Vagina (tissue), 2 donors: ENCODE data around the gene RAP1A. TPM values are rescaled to one million over a fixed set of nuclear protein-coding genes. Genes with fewer than 3 reads are reported as not detected.
A peak's percentile ranks its signal among the peaks of the same experiment; 100 is the strongest.

Experiments used
- DNase-seq, 2 donors: peaks; one replicate each; pipeline ENCODE4 v3.0.0-alpha.2; 2017; ENCODE audit errors: extremely low spot score in 2 of 2
- H3K27ac ChIP-seq: fragments of 200-600 bp; sonication (generic); one replicate; pipeline ENCODE4 v1.5.1; 2019
- H3K27me3 ChIP-seq: fragments of 200-600 bp; sonication (generic); one replicate; pipeline ENCODE4 v1.5.1; 2019
- H3K36me3 ChIP-seq, 2 donors: fragments of 200-600 bp; sonication (generic); one replicate each; pipeline ENCODE4 v1.5.1; 2017 to 2019
- H3K4me1 ChIP-seq: fragments of 200-600 bp; sonication (generic); one replicate; pipeline ENCODE4 v1.5.1; 2019
- H3K4me3 ChIP-seq, 2 donors: fragments of 200-600 bp; sonication (generic); 1 replicate in 1 of 2; 2 replicates in 1 of 2; pipeline ENCODE4 v1.5.1; 2016 to 2019
- H3K9me3 ChIP-seq: fragments of 200-600 bp; sonication (generic); one replicate; pipeline ENCODE4 v1.5.1; 2019
- POLR2A ChIP-seq, 2 donors: fragments of 450-650 bp; IDR thresholded peaks; one replicate each; pipeline ENCODE4 v1.6.1; 2017; ENCODE audit warnings: antibody characterized with exemption in 2 of 2, mild to moderate bottlenecking in 2 of 2, moderate library complexity in 2 of 2
- POLR2AphosphoS5 ChIP-seq, 2 donors: sonication (generic); formaldehyde crosslinking; IDR thresholded peaks; one replicate each; pipeline ENCODE4 v1.9.0; 2017; ENCODE audit warnings: antibody characterized with exemption in 2 of 2, mild to moderate bottlenecking in 2 of 2, low read depth in 1 of 2; ENCODE audit not compliant: insufficient read depth in 1 of 2
- intact Hi-C: fragments of 100-400 bp; cut with DNase I; formaldehyde crosslinking; loops from one replicate; pipeline ENCODE4 v1.15.1; 2023
- total RNA-seq: library from RNA; depleted of rRNA; stranded (reverse); fragments of >200 nt; gene quantifications from one replicate; pipeline ENCODE4 v1.2.3, GENCODE V29; 2016
- TF ChIP-seq, protein P1 (sequence below), 3 experiments: fragments of 450-650 bp in 2 of 3; fragments of 200-600 bp in 1 of 3; sonication (generic) in 1 of 3; IDR thresholded peaks; one replicate each; pipeline ENCODE4 v1.5.1; 2017 to 2019; ENCODE audit warnings: antibody characterized with exemption in 3 of 3, mild to moderate bottlenecking in 2 of 3, moderate library complexity in 2 of 3

Gene RAP1A
- total RNA-seq, 1 donor from 2014 or later: 52.5 TPM

DNA sequence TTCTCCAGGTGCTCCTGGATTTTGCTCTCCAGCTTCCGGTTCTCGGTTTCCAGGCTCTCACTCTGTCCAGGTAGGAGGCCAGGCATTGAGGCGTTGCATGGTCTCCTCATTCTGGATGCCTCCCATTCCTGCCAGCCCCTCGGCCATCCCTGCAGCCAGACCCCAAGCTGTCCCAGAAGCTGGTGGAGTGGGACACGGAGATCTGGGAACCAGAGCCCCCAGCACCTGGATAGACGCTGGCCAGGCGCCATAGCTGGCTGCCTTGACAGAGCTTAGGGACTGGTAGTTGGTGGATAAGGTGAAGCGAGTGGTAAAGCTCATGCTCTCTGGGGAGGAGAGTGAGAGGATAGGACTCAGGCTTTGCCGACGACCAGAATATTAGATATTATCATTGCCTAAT lies 29.6 kb downstream of the RAP1A start:
- Histone ChIP-seq H3K9me3 (no peaks in the 10 kb centered on the region), H3K4me1 (peaks cover 43% of the 10 kb centered on the region), H3K27ac (no peak overlapping the region), H3K27me3 (no peaks in the 10 kb centered on the region), H3K4me3 (no peak overlapping the region), H3K36me3 (no peaks in the 10 kb centered on the region)
- intact Hi-C loops: no loop called here
- DNase-seq: no peak
- TF ChIP-seq POLR2AphosphoS5 (IDR thresholded peaks at IDR 0.05; ENCODE audit: insufficient read depth in 1 of 2, low read depth in 1 of 2) (no peak), POLR2A (IDR thresholded peaks at IDR 0.05) (no peak)
- TF ChIP-seq, protein P1, sequence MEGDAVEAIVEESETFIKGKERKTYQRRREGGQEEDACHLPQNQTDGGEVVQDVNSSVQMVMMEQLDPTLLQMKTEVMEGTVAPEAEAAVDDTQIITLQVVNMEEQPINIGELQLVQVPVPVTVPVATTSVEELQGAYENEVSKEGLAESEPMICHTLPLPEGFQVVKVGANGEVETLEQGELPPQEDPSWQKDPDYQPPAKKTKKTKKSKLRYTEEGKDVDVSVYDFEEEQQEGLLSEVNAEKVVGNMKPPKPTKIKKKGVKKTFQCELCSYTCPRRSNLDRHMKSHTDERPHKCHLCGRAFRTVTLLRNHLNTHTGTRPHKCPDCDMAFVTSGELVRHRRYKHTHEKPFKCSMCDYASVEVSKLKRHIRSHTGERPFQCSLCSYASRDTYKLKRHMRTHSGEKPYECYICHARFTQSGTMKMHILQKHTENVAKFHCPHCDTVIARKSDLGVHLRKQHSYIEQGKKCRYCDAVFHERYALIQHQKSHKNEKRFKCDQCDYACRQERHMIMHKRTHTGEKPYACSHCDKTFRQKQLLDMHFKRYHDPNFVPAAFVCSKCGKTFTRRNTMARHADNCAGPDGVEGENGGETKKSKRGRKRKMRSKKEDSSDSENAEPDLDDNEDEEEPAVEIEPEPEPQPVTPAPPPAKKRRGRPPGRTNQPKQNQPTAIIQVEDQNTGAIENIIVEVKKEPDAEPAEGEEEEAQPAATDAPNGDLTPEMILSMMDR (IDR thresholded peaks at IDR 0.05): no peak

DNA sequence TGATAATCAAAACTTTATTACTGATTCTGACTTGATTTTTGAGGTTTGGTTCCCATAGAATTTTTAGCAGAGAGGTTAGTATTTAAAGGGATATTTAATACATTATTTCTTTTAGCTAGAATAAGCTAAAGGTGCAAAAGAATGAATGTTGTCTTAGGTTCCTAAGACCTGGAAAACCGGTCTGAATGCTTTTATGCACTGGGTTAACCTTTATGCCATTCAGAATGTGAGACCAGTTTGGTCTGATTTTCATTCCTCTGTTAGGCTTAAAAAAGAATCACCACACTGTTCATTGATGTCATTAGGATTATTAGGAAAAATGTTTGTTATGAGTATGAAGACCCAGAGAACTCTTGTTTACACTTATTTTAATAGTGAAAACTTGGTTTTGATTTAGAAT lies 30.1 kb downstream of the RAP1A start:
- H3K4me3 ChIP-seq: no peak overlapping the region
- DNase-seq: no peak
- H3K27ac ChIP-seq: no peak overlapping the region
- H3K9me3 ChIP-seq: no peaks in the 10 kb centered on the region
- intact Hi-C loops: loop anchor here (5.0 kb wide), 1 partner anchor 137 kb away; no protein-coding TSS in a partner anchor
- no peaks in the 10 kb centered on the region for H3K27me3 ChIP-seq
- H3K36me3 ChIP-seq: no peaks in the 10 kb centered on the region
- H3K4me1 ChIP-seq: peaks cover 43% of the 10 kb centered on the region
- TF ChIP-seq, protein P1 (IDR thresholded peaks at IDR 0.05): no peak
- TF ChIP-seq POLR2AphosphoS5 (IDR thresholded peaks at IDR 0.05; ENCODE audit: insufficient read depth in 1 of 2, low read depth in 1 of 2): peak in 1 of 2 donors; percentile 17

DNA sequence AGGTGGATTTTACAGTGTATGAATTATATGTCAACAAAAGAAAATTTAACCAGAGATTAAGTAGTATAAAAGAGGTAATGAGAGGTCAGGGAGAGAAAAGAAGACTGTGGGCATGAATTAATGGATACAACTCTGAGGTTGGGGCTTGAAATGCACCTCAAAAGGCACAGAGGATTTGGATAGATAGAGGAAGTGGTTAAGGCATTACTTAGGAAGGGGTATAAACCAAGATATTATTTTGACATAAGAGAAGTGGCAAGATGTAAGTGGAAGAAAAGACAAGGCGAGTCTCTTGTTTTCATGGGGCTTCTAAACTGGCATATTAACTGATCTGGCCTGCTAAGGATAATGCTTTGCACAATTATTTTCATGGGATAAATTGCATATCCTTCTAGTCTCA lies 34.1 kb downstream of the RAP1A start:
- Histone ChIP-seq H3K27ac (no peak overlapping the region), H3K27me3 (no peaks in the 10 kb centered on the region), H3K9me3 (no peaks in the 10 kb centered on the region), H3K4me1 (peaks cover 36% of the 10 kb centered on the region), H3K36me3 (no peaks in the 10 kb centered on the region), H3K4me3 (no peak overlapping the region)
- TF ChIP-seq, protein P1 (IDR thresholded peaks at IDR 0.05): no peak
- no peak for TF ChIP-seq POLR2A (IDR thresholded peaks at IDR 0.05)
- TF ChIP-seq POLR2AphosphoS5 (IDR thresholded peaks at IDR 0.05; ENCODE audit: insufficient read depth in 1 of 2, low read depth in 1 of 2): no peak
- intact Hi-C loops: loop anchor here (5.0 kb wide), 1 partner anchor 141 kb away; no protein-coding TSS in a partner anchor
- no peak for DNase-seq

DNA sequence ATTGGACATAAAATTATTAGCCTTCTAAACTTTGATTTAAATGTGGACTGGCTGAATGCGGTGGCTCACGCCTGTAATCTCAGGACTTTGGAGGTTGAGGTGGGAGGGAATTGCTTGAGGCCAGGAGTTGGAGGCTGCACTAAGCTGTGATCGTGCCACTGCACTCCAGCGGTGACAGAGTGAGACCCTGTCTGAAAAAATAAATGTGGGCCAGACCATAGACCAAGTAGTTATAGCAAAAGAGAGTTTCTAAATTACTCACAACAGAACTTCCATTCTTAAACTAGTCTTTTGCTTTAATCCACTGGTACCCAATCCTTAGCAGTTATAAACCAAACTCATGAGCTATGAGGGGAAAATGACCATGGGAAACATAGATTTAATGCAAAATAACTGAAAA lies 35.2 kb downstream of the RAP1A start:
- H3K36me3 ChIP-seq: no peaks in the 10 kb centered on the region
- H3K4me1 ChIP-seq: peaks cover 32% of the 10 kb centered on the region
- intact Hi-C loops: loop anchor here (5.0 kb wide), 1 partner anchor 143 kb away; no protein-coding TSS in a partner anchor
- no peak overlapping the region for H3K27ac ChIP-seq
- H3K27me3 ChIP-seq: no peaks in the 10 kb centered on the region
- no peaks in the 10 kb centered on the region for H3K9me3 ChIP-seq
- DNase-seq: no peak
- no peak for TF ChIP-seq POLR2A (IDR thresholded peaks at IDR 0.05)
- TF ChIP-seq POLR2AphosphoS5 (IDR thresholded peaks at IDR 0.05; ENCODE audit: insufficient read depth in 1 of 2, low read depth in 1 of 2): no peak
- TF ChIP-seq, protein P1 (IDR thresholded peaks at IDR 0.05): no peak
- no peak overlapping the region for H3K4me3 ChIP-seq

DNA sequence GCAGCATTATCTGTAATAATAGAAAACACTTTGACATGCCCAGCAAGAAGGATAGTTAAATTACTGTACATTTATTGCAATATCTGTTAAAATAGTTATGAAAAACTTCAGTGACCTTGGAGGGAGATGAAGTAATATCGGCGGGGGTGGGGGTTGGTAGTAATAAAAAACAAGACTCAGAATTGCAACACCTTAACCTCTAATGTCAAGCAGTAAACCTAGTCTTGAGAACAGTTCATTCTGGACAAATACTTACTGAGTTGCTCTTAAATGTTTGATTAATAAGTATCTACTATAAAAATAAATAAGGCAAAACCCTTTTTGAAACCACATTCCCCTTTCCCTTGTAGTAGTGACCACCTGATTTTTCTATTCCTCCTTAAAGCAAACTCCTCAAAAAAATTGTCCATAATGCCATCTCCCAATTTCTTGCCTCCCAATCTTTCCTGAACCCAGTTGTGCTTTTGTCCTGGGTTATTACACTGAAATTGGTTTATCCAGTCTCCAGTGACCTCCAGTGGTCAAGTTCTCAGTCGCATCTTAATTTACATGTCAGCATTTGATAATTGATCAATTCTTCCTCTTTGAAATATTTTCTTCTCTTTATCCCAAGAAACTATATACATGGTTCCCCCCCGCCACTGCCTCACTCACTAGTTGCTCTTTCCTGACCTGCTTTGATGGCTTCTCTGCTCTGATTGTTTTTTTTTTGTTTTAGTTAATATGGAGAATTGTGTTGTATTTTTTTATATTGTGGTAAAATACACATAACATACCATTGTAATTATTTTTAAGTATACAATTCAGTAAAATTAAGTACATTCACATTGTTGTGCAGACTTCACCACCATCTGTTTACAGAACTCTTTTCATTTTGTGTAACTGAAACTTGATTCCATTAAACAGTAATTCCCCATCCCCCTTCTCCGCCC lies 36.8 kb downstream of the RAP1A start:
- peaks cover 46% of the 10 kb centered on the region for H3K4me1 ChIP-seq

More for the DNA sequence above, 36.8 kb downstream of the RAP1A start:
- no peaks in the 10 kb centered on the region for H3K27me3 ChIP-seq
- TF ChIP-seq POLR2AphosphoS5 (IDR thresholded peaks at IDR 0.05; ENCODE audit: insufficient read depth in 1 of 2, low read depth in 1 of 2) (peak in 1 of 2 donors; percentile 35), POLR2A (IDR thresholded peaks at IDR 0.05) (no peak)
- TF ChIP-seq, protein P1 (IDR thresholded peaks at IDR 0.05): peak; percentile 43 to 70 (median 66)
- no peaks in the 10 kb centered on the region for H3K9me3 ChIP-seq
- intact Hi-C loops: no loop called here
- peak overlapping the region; percentile 22 for H3K27ac ChIP-seq
- no peak for DNase-seq
- no peaks in the 10 kb centered on the region for H3K36me3 ChIP-seq
- no peak overlapping the region for H3K4me3 ChIP-seq
